Dermis microvascular lymphatic vessel endothelial cell (primary cell): ENCODE data around the gene MSL1. TPM values are rescaled to one million over a fixed set of nuclear protein-coding genes. Genes with fewer than 3 reads are reported as not detected.

Experiments used
- DNase-seq, 2 donors: peaks; one replicate each; pipeline versions ENCODE4 v3.0.0 to v3.0.0-alpha.2; 2010; ENCODE audit warnings: low read depth in 2 of 2
- total RNA-seq: library from RNA; depleted of rRNA; stranded (reverse); fragments of >200 nt; gene quantifications from 2 replicates; pipeline ENCODE4 v1.2.1, GENCODE V29; 2014

MSL1 gene
- 29.0 and 32.0 TPM in 2 replicates for total RNA-seq

GRCh38 chr17:40121181-40122135 lies at the start of gene MSL1:
MSL1 (plus strand) TSS chr17:40121971; CDS start chr17:40122613, 642 bp downstream.
- DNase-seq: peak in 1 of 2 donors; percentile 79

GRCh38 chr17:40072040-40072734 lies 49.6 kb upstream of the MSL1 start:
- peak in 1 of 2 donors; percentile 71 for DNase-seq

GRCh38 chr17:40072735-40073346 lies 48.9 kb upstream of the MSL1 start:
- no peak for DNase-seq

- DNase-seq: no peak
Measured at GRCh38 chr17:40073454-40074174, 48.2 kb upstream of the MSL1 start.

- DNase-seq: no peak
Measured at GRCh38 chr17:40074175-40074512, 47.6 kb upstream of the MSL1 start.

GRCh38 chr17:40074871-40075200 lies 46.9 kb upstream of the MSL1 start:
- DNase-seq: no peak

GRCh38 chr17:40075201-40075941 lies 46.4 kb upstream of the MSL1 start:
- DNase-seq: peak in 1 of 2 donors; percentile 61

- DNase-seq: no peak
Measured at GRCh38 chr17:40075942-40076498, 45.8 kb upstream of the MSL1 start.

- no peak for DNase-seq
Measured at GRCh38 chr17:40076591-40076990, 45.2 kb upstream of the MSL1 start.

GRCh38 chr17:40079545-40079944 lies 42.2 kb upstream of the MSL1 start:
- DNase-seq: no peak

GRCh38 chr17:40084477-40084876 lies 37.3 kb upstream of the MSL1 start:
- DNase-seq: no peak

- peak in 1 of 2 donors; percentile 61 for DNase-seq
Measured at GRCh38 chr17:40086150-40087044, 35.4 kb upstream of the MSL1 start.

- DNase-seq: no peak
Measured at GRCh38 chr17:40087049-40087794, 34.5 kb upstream of the MSL1 start.

GRCh38 chr17:40087903-40088718 lies 33.7 kb upstream of the MSL1 start:
- no peak for DNase-seq

- no peak for DNase-seq
Measured at GRCh38 chr17:40089077-40089895, 32.5 kb upstream of the MSL1 start.

GRCh38 chr17:40090237-40091119 lies 31.3 kb upstream of the MSL1 start:
- DNase-seq: no peak
